Ishikawa (cell line): ENCODE measurements around the gene APBA2.

Experiments used
- CEBPB ChIP-seq: IDR thresholded peaks from 2 replicates; pipeline ENCODE4 v1.6.1; 2012
- CREB1 ChIP-seq: IDR thresholded peaks from 2 replicates; pipeline ENCODE4 v1.6.1; 2012; ENCODE audit warnings: low read depth
- EGR1 ChIP-seq: IDR thresholded peaks from 2 replicates; pipeline ENCODE4 v1.6.1; 2012
- EP300 ChIP-seq: IDR thresholded peaks from 2 replicates; pipeline ENCODE4 v1.6.1; 2012; ENCODE audit warnings: borderline replicate concordance
- FOXM1 ChIP-seq: IDR thresholded peaks from 2 replicates; pipeline ENCODE4 v1.6.1; 2012; ENCODE audit warnings: low read depth, borderline replicate concordance
- NFIC ChIP-seq: IDR thresholded peaks from 2 replicates; pipeline ENCODE4 v1.6.1; 2012
- RAD21 ChIP-seq: IDR thresholded peaks from 2 replicates; pipeline ENCODE4 v1.6.1; 2012; ENCODE audit warnings: low read depth
- TAF1 ChIP-seq: IDR thresholded peaks from 2 replicates; pipeline ENCODE4 v1.6.1; 2012; ENCODE audit warnings: low read depth, mild to moderate bottlenecking
- YY1 ChIP-seq: IDR thresholded peaks from 2 replicates; pipeline ENCODE4 v1.6.1; 2012; ENCODE audit warnings: low read depth
- TF ChIP-seq, protein P1 (sequence below): IDR thresholded peaks from 2 replicates; pipeline ENCODE4 v1.6.1; 2012
- TF ChIP-seq, protein P2 (sequence below): IDR thresholded peaks from 2 replicates; pipeline ENCODE4 v1.6.1; 2012; ENCODE audit warnings: low read depth, mild to moderate bottlenecking
- TF ChIP-seq, protein P3 (sequence below): IDR thresholded peaks from 2 replicates; pipeline ENCODE4 v1.6.1; 2012

DNA sequence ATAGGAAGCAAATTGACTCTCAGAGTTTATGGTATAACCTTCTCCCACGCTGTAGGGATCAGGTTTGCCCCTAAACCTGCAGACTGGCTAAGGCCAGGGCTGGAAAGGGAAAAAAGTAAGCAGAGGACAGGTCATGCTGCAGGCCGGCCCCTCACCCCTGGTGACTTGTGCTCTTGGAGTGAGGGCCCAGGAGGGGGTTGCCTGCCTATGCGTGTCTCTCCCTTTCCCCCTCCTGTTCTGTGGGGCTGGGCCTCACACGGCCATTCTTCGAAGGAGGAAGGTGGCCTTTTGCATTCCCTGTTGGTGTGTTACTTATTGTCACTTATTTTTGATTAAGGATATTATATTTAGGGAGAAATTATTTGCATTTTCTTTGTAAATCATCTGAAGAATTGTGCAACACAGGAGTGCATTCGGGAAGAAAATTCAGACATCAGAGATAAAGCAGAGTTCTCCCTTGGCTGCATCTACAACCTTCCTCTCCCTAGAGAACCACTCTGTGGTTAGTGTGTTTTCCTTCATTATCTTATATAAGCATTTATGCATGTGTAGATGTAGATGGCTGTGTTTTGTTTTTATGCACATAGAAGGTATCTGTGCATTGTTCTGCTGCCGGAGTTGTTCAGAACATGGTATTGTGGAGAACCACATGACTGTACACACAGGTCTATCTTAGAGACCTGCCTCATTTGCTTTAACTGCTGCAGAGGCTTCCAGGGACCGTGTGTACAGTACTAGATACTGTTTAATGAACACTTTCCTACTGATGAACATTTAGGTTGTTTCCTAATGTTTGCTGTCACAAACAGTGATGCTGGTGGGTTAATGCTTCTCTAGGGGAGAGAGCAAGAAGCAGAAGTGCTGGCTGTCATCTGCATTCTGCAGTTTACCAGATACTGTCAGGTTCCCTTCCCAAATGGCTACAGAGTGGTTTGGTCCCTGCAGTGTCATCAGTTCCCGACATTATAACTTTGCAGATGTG, 133.5 kb downstream of the APBA2 start:
- TF ChIP-seq CEBPB, result no peak
- TF ChIP-seq FOXM1, result no peak
- TF ChIP-seq EP300, result no peak
- no peak for TF ChIP-seq YY1
- TF ChIP-seq, protein P1, sequence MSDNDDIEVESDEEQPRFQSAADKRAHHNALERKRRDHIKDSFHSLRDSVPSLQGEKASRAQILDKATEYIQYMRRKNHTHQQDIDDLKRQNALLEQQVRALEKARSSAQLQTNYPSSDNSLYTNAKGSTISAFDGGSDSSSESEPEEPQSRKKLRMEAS, result no peak
- TF ChIP-seq, protein P2, sequence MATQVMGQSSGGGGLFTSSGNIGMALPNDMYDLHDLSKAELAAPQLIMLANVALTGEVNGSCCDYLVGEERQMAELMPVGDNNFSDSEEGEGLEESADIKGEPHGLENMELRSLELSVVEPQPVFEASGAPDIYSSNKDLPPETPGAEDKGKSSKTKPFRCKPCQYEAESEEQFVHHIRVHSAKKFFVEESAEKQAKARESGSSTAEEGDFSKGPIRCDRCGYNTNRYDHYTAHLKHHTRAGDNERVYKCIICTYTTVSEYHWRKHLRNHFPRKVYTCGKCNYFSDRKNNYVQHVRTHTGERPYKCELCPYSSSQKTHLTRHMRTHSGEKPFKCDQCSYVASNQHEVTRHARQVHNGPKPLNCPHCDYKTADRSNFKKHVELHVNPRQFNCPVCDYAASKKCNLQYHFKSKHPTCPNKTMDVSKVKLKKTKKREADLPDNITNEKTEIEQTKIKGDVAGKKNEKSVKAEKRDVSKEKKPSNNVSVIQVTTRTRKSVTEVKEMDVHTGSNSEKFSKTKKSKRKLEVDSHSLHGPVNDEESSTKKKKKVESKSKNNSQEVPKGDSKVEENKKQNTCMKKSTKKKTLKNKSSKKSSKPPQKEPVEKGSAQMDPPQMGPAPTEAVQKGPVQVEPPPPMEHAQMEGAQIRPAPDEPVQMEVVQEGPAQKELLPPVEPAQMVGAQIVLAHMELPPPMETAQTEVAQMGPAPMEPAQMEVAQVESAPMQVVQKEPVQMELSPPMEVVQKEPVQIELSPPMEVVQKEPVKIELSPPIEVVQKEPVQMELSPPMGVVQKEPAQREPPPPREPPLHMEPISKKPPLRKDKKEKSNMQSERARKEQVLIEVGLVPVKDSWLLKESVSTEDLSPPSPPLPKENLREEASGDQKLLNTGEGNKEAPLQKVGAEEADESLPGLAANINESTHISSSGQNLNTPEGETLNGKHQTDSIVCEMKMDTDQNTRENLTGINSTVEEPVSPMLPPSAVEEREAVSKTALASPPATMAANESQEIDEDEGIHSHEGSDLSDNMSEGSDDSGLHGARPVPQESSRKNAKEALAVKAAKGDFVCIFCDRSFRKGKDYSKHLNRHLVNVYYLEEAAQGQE, result no peak
- no peak for TF ChIP-seq TAF1
- TF ChIP-seq EGR1, result no peak
- TF ChIP-seq RAD21, result no peak
- no peak for TF ChIP-seq CREB1
- TF ChIP-seq, protein P3, sequence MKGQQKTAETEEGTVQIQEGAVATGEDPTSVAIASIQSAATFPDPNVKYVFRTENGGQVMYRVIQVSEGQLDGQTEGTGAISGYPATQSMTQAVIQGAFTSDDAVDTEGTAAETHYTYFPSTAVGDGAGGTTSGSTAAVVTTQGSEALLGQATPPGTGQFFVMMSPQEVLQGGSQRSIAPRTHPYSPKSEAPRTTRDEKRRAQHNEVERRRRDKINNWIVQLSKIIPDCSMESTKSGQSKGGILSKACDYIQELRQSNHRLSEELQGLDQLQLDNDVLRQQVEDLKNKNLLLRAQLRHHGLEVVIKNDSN, result no peak
- no peak for TF ChIP-seq NFIC
